PFSK-1 (cell line): ENCODE measurements around the gene GNAZ.

Experiments used
- FOXP2 ChIP-seq: optimal IDR thresholded peaks from 2 replicates; pipeline ENCODE3; 2011; ENCODE audit warnings: borderline replicate concordance, control low read depth, inconsistent platforms; ENCODE audit not compliant: insufficient read depth; ENCODE audit errors: extremely low read length, extremely low read depth
- POLR2AphosphoS5 ChIP-seq: IDR thresholded peaks from 2 replicates; pipeline ENCODE4 v1.6.1; 2012; ENCODE audit warnings: low read depth, mild to moderate bottlenecking, control low read depth, low read length, moderate library complexity
- SIN3A ChIP-seq: IDR thresholded peaks from 2 replicates; pipeline ENCODE4 v1.6.1; 2012; ENCODE audit warnings: mild to moderate bottlenecking, low read length, moderate library complexity, borderline replicate concordance; ENCODE audit not compliant: insufficient read depth
- TAF1 ChIP-seq: IDR thresholded peaks from 2 replicates; pipeline ENCODE4 v1.6.1; 2012; ENCODE audit warnings: low read length, control low read depth, borderline replicate concordance; ENCODE audit not compliant: insufficient read depth
- TF ChIP-seq, protein P1 (sequence below), 2 experiments: IDR thresholded peaks; 2 replicates each; pipeline versions ENCODE4 v1.6.1 to v1.8.0; 2011 to 2012; ENCODE audit warnings: low read depth in 2 of 2, low read length in 2 of 2, control low read depth in 1 of 2, inconsistent platforms in 1 of 2, mild to moderate bottlenecking in 1 of 2, moderate library complexity in 1 of 2; ENCODE audit not compliant: insufficient read depth in 1 of 2

The GNAZ gene

DNA sequence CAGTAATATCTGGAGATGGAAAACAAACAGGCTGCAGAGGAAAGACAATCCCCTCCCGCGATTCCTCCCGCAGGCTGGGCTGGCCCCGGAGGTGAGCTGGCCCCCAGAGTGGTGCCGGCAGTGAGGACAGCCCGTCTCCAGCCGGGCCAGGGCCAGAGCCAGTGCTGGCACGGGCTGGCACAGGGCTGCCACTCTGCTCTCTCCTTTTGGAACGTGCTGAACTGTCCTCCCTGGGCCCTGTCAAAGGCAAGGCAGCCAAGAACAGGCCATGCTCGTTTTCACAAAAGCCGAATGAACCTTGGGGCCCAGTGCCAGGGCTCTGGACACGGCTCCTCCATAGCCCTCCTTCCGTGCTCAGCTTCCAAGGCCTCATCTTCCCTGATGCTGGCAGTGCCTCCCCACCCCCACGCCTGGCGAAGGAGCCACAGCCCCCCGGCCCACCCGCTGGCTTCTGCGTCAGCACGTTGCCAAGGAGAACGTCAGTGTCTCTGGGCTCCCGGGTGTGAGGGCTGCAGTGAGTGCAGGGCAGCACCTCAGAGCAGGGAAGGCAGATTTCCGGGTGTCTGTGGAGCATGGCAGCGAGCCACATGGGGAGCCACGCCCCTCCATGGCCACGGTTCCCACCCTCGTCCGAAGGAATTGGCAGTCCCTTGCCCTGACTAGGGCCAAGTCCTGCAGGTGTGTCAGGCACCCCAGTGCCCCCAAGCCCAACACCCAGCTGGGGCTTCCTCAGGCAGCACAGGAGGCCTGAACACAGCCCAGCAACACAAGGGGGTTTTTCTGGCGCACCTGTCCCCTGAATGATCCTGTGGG is 28.6 kb downstream of the GNAZ start:
- TF ChIP-seq POLR2AphosphoS5, result no peak
- TF ChIP-seq FOXP2, result no peak

DNA sequence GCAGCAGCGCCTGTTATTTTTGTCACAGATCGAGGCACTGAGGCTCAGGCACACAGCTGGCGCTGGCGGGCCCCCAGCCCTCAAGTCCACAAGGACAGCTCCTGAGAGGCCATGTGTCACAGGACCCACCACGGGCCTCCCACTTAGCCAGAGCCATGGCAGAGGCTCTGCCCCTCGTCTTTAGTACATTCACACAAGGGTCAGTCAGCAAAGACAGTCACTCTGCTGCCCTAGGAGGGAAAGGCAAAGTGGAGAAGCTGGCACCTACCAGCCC is 29.1 kb downstream of the GNAZ start:
- TF ChIP-seq POLR2AphosphoS5 (no peak), TAF1 (no peak), FOXP2 (no peak), SIN3A (no peak)
- TF ChIP-seq, protein P1, sequence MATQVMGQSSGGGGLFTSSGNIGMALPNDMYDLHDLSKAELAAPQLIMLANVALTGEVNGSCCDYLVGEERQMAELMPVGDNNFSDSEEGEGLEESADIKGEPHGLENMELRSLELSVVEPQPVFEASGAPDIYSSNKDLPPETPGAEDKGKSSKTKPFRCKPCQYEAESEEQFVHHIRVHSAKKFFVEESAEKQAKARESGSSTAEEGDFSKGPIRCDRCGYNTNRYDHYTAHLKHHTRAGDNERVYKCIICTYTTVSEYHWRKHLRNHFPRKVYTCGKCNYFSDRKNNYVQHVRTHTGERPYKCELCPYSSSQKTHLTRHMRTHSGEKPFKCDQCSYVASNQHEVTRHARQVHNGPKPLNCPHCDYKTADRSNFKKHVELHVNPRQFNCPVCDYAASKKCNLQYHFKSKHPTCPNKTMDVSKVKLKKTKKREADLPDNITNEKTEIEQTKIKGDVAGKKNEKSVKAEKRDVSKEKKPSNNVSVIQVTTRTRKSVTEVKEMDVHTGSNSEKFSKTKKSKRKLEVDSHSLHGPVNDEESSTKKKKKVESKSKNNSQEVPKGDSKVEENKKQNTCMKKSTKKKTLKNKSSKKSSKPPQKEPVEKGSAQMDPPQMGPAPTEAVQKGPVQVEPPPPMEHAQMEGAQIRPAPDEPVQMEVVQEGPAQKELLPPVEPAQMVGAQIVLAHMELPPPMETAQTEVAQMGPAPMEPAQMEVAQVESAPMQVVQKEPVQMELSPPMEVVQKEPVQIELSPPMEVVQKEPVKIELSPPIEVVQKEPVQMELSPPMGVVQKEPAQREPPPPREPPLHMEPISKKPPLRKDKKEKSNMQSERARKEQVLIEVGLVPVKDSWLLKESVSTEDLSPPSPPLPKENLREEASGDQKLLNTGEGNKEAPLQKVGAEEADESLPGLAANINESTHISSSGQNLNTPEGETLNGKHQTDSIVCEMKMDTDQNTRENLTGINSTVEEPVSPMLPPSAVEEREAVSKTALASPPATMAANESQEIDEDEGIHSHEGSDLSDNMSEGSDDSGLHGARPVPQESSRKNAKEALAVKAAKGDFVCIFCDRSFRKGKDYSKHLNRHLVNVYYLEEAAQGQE (IDR thresholded peaks at IDR 0.05; ENCODE audit: insufficient read depth in 1 of 2, low read depth in 2 of 2, low read length in 2 of 2), result no peak

DNA sequence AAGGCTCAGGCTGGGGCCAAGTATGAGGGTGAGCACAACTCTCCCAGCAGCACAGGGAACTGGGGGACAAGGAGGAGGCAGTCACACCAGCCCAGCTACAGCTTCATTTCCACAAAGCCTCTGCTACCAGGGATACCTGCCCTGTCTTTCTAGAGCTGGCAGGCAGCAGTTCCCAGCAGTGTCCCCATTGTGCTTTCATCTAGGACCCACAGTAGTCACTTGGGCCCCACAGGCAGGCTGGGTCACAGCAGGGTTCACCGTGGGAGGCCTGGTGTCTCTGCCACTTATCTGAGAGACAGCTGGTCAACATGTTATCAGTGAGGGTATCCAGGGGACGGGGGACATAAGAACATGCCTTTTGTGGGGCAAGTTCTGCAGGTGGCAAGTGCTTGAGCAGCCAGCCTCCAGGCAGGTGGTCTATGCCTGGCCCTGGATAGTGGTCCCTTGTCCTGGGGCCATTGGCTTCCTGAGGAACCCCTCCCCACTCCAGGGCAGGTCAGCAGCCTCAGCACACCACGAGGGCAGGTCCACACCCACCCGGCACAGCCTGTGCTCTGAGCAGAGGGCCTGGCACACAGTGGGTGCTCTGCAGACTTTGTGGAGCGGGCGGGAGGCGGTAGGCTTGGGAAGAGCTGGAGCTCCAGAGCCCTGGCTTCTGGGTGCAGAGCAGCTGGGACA is 29.9 kb downstream of the GNAZ start:
- TF ChIP-seq POLR2AphosphoS5, result no peak
- no peak for TF ChIP-seq FOXP2
- no peak for TF ChIP-seq SIN3A
- no peak for TF ChIP-seq TAF1
- TF ChIP-seq, protein P1 (IDR thresholded peaks at IDR 0.05; ENCODE audit: insufficient read depth in 1 of 2, low read depth in 2 of 2, low read length in 2 of 2), result no peak

DNA sequence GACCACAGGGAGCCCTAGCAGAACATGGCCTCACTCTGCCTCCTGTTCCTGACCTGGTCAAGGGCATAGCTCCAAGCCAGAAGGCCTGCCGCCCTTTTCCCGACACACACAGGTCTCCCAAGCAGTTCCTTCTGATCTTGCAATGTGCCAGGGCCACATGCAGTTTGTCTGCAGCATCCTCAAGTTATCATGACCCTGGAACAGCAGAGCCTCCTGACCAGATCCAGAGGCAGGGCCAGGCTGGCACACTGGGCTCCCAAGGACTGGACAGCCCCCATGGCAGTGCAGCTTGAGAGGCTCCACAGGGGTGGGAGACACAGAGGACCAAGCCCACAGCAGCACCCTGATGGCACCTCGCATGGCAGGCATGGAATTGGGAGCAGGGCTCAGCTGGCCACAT is 31.2 kb downstream of the GNAZ start:
- TF ChIP-seq, protein P1 (IDR thresholded peaks at IDR 0.05; ENCODE audit: insufficient read depth in 1 of 2, low read depth in 2 of 2, low read length in 2 of 2), result no peak
- TF ChIP-seq TAF1, result no peak
- TF ChIP-seq SIN3A, result no peak
- no peak for TF ChIP-seq POLR2AphosphoS5
- no peak for TF ChIP-seq FOXP2

DNA sequence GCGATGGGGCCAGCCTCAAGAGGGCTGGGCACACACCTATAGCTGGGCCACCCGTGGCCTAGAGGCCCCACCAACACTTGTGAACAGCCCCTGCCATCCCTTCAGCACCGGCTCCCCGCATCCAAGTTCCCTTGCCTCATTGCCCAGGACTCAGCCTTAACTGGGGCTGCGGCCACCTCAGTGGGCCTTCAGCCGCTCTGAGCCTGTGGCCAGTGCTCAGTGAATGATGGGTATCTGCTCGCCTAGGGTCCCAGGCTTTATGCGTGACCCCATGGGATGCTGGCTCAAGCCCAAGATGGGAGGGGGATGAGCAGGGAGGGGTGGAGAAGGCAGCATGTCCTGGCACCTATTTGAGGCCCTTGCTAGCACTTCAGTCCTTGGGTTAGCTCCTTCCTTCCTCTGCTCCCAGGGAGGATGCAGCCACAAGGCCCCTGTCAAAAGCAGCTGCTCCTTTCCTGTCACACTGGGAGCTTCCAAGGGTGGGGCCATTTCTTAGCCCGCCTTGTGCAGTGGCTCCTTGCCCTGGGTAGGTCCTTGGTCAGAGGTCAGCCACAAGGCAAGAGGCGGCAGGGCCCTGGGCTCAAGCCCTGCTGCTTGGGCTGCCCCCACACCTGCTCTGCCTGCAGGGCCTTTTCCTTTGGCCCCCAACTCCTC is 31.8 kb downstream of the GNAZ start:
- no peak for TF ChIP-seq TAF1
- TF ChIP-seq, protein P1 (IDR thresholded peaks at IDR 0.05; ENCODE audit: insufficient read depth in 1 of 2, low read depth in 2 of 2, low read length in 2 of 2), result no peak
- TF ChIP-seq FOXP2, result no peak
- TF ChIP-seq SIN3A, result no peak
- TF ChIP-seq POLR2AphosphoS5, result no peak
